Endothelial cell of coronary artery (primary cell): ENCODE measurements around the gene NCSTN. TPM values are rescaled to one million over a fixed set of nuclear protein-coding genes. Genes with fewer than 3 reads are reported as not detected.

Source experiments
- total RNA-seq: library from RNA; depleted of rRNA; stranded (reverse); fragments of >200 nt; gene quantifications from 2 replicates; pipeline ENCODE4 v1.2.3, GENCODE V29; 2014

NCSTN gene
- total RNA-seq: 54.8 and 91.4 TPM in 2 replicates

GRCh38 chr1:160342953-160343869 is at the start of gene NCSTN, which contains the start of gene COPA:
NCSTN (plus strand) TSS chr1:160343383; CDS start chr1:160343397, 14 bp downstream.
COPA (minus strand) TSS chr1:160343250; CDS start chr1:160343170, 80 bp downstream.

GRCh38 chr1:160366731-160367515 is 23.7 kb downstream of the NCSTN start, which contains the start of gene NHLH1:
NHLH1 (plus strand) TSS chr1:160367071; CDS start chr1:160370732, 3,661 bp downstream.

GRCh38 chr1:160400223-160400645 is 57.1 kb downstream of the NCSTN start, which contains the start of gene VANGL2:
VANGL2 (plus strand) TSS chr1:160400564; CDS start chr1:160415838, 15,274 bp downstream.

Other genes starting within 250 kb of the NCSTN start
- 7.2 and 14.9 TPM in 2 replicates for gene IGSF8, start 244.8 kb upstream of the NCSTN start, total RNA-seq
- gene ATP1A2, start 227.6 kb upstream of the NCSTN start, total RNA-seq: under 0.01 TPM in 1 of 2 replicates, not detected in the other
- gene ATP1A4, start 191.8 kb upstream of the NCSTN start, total RNA-seq: not detected in 2 replicates
- 0.18 TPM in 1 of 2 replicates, not detected in the other for gene CASQ1, start 152.8 kb upstream of the NCSTN start, total RNA-seq
- gene PEA15, start 138.0 kb upstream of the NCSTN start, total RNA-seq: 73.2 and 113 TPM in 2 replicates
- 66.8 and 80.9 TPM in 2 replicates for gene DCAF8, start 80.8 kb upstream of the NCSTN start, total RNA-seq
- gene PEX19, start 58.2 kb upstream of the NCSTN start, total RNA-seq: 20.0 and 21.6 TPM in 2 replicates
- 295 and 307 TPM in 2 replicates for gene COPA, start 133 bp upstream of the NCSTN start, total RNA-seq
- gene NHLH1, start 23.7 kb downstream of the NCSTN start, total RNA-seq: under 0.01 TPM in 1 of 2 replicates, not detected in the other
- gene VANGL2, start 57.2 kb downstream of the NCSTN start, total RNA-seq: not detected in 2 replicates
- not detected in 2 replicates for gene SLAMF6, start 179.9 kb downstream of the NCSTN start, total RNA-seq
- gene CD84, start 236.1 kb downstream of the NCSTN start, total RNA-seq: not detected in 2 replicates